Panc1 (cell line): Measurements from ENCODE around the gene FRMD8. TPM values are rescaled to one million over a fixed set of nuclear protein-coding genes. Genes with fewer than 3 reads are reported as not detected.

Experiments used
- ATAC-seq: fragments of 200-7000 bp; cut with Tn5 transposase; 2 replicates; pipeline ENCODE4 v1.9.1; 2020; ENCODE audit warnings: mild to moderate bottlenecking, moderate library complexity
- BruUV-seq: library from RNA; stranded (reverse); fragments of 400-500 nt; replicated peaks from 2 replicates; lab custom pipeline; 2021; lab: Mats Ljungman, UMichigan
- CTCF ChIA-PET: fragments of 300-600 bp; sonication (Branson Sonifier 250); formaldehyde crosslinking; loops from one replicate; lab custom pipeline; 2022; ENCODE audit warnings: antibody characterized with exemption; lab: Charles Lee
- POLR2A ChIA-PET: fragments of 300-600 bp; sonication (Branson Sonifier 250); formaldehyde crosslinking; loops from one replicate; lab custom pipeline; 2022; ENCODE audit warnings: antibody characterized with exemption; lab: Charles Lee
- DNase-seq: peaks from one replicate; pipeline ENCODE4 v3.0.0-alpha.2; 2010; ENCODE audit warnings: low read depth, low spot score
- H3K27ac ChIP-seq: 2 replicates; pipeline ENCODE4 v1.5.1; 2011; ENCODE audit warnings: mild to moderate bottlenecking, low read length, inconsistent platforms
- H3K27me3 ChIP-seq: fragments of 200-500 bp; sonication (Bioruptor generic); 2 replicates; pipeline ENCODE4 v1.6.0; 2014; ENCODE audit warnings: low read length, inconsistent platforms; ENCODE audit not compliant: control insufficient read depth, insufficient read depth
- H3K36me3 ChIP-seq: fragments of 200-500 bp; sonication (Bioruptor generic); 2 replicates; pipeline ENCODE4 v1.5.1; 2014; ENCODE audit warnings: inconsistent platforms, mild to moderate bottlenecking, low read length, moderate library complexity; ENCODE audit not compliant: control insufficient read depth, insufficient read depth
- H3K4me1 ChIP-seq: 2 replicates; pipeline ENCODE4 v1.5.1; 2011; ENCODE audit warnings: inconsistent platforms, mild to moderate bottlenecking, low read length, moderate library complexity; ENCODE audit not compliant: control insufficient read depth, insufficient read depth
- H3K4me3 ChIP-seq, 2 experiments: 2 replicates each; pipeline ENCODE4 v1.5.1; 2011 to 2012; ENCODE audit warnings: low read depth in 2 of 2, low read length in 2 of 2, mild to moderate bottlenecking in 2 of 2, inconsistent platforms in 1 of 2, moderate library complexity in 1 of 2
- H3K9me3 ChIP-seq: fragments of 200-500 bp; sonication (Bioruptor generic); 2 replicates; pipeline ENCODE4 v1.5.1; 2014; ENCODE audit warnings: low read depth, mild to moderate bottlenecking, inconsistent platforms, low read length, moderate library complexity; ENCODE audit not compliant: control insufficient read depth, insufficient read depth
- REST ChIP-seq, 2 experiments: IDR thresholded peaks; 2 replicates each; pipeline ENCODE4 v1.6.1; 2011 to 2012; ENCODE audit warnings: low read depth in 2 of 2, control low read depth in 1 of 2, low read length in 1 of 2, mild to moderate bottlenecking in 1 of 2, moderate library complexity in 1 of 2; ENCODE audit not compliant: insufficient read depth in 1 of 2
- SIN3A ChIP-seq: IDR thresholded peaks from 2 replicates; pipeline ENCODE4 v1.6.1; 2012; ENCODE audit warnings: low read depth, mild to moderate bottlenecking, low read length, moderate library complexity, borderline replicate concordance; ENCODE audit not compliant: insufficient read depth
- TCF7L2 ChIP-seq: IDR thresholded peaks from 2 replicates; pipeline ENCODE4 v1.6.1; 2011; ENCODE audit warnings: mild to moderate bottlenecking, low read depth, low read length, inconsistent platforms
- in situ Hi-C: cut with HindIII; loops from 2 replicates; pipeline ENCODE4 v1.10.0; 2016; ENCODE audit warnings: low sequenced_read_pairs, low pct_unique_long_range_greater_than_20kb
- intact Hi-C: fragments of 100-400 bp; cut with micrococcal nuclease; formaldehyde crosslinking; loops from one replicate; pipeline ENCODE4 v1.10.0; 2022; ENCODE audit not compliant: unreplicated experiment
- total RNA-seq: library from RNA; stranded (reverse); gene quantifications from one replicate; pipeline ENCODE4 v1.2.1, GENCODE V29; 2021; ENCODE audit not compliant: unreplicated experiment

FRMD8 gene
- total RNA-seq, 1 experiment from 2014 or later: 85.8 TPM

GRCh38 chr11:65355776-65356393 lies 30.6 kb upstream of the FRMD8 start:
- CTCF ChIA-PET: no interaction called here
- BruUV-seq: no TSS peak
- no peak overlapping the region for H3K4me3 ChIP-seq
- H3K4me1 ChIP-seq: peaks cover 5% of the 10 kb centered on the region; the same call in 1 of the 2 replicates
- H3K36me3 ChIP-seq: peaks cover 6% of the 10 kb centered on the region
- no peaks in the 10 kb centered on the region for H3K27me3 ChIP-seq
- no peaks in the 10 kb centered on the region for H3K9me3 ChIP-seq
- POLR2A ChIA-PET: no interaction called here
- DNase-seq (no peak), ATAC-seq (no peak)
- no peak overlapping the region for H3K27ac ChIP-seq
- in situ Hi-C loops (no loop called here), intact Hi-C loops (no loop called here)
- TF ChIP-seq TCF7L2 (no peak), REST (IDR thresholded peaks at IDR 0.05; ENCODE audit: insufficient read depth in 1 of 2, low read depth in 2 of 2, low read length in 1 of 2) (no peak)

- H3K27ac ChIP-seq: no peak overlapping the region
- ATAC-seq: no peak
- intact Hi-C loops (no loop called here), in situ Hi-C loops (no loop called here)
- no TSS peak for BruUV-seq
- peaks cover 5% of the 10 kb centered on the region; the same call in 1 of the 2 replicates for H3K4me1 ChIP-seq
- no peaks in the 10 kb centered on the region for H3K9me3 ChIP-seq
- ChIA-PET CTCF (no interaction called here), POLR2A (interaction anchor here (0.6 kb wide), 1 partner anchor 76 kb away, joined by 8 read pairs; no protein-coding TSS in a partner anchor)
- no peaks in the 10 kb centered on the region for H3K27me3 ChIP-seq
- H3K36me3 ChIP-seq: peaks cover 5% of the 10 kb centered on the region
- no peak for TF ChIP-seq SIN3A
- TF ChIP-seq REST (IDR thresholded peaks at IDR 0.05; ENCODE audit: insufficient read depth in 1 of 2, low read depth in 2 of 2, low read length in 1 of 2): 0 out of 4 replicates have a peak, but pooled peaks of 1 of the 2 experiments have one; percentile 14
- no peak for DNase-seq
- H3K4me3 ChIP-seq: no peak overlapping the region
Measured at GRCh38 chr11:65356394-65356972, 30.0 kb upstream of the FRMD8 start.
